ENCODE data around the gene HAND2. TPM values are rescaled to one million over a fixed set of nuclear protein-coding genes. Genes with fewer than 3 reads are reported as not detected.

HAND2 gene
- total RNA-seq, 3 donors from 2014 or later (not counting 1 experiment from before 2014, with no cell fraction given), result not detected

GRCh38 chr4:173518425-173519102 is 11.5 kb downstream of the HAND2 start:
- DNase-seq (no peak), ATAC-seq (no peak)
- Histone ChIP-seq H3K27me3 (ENCODE audit: control insufficient read depth, insufficient read depth, low read length) (peaks cover 71% of the 10 kb centered on the region), H3K4me1 (ENCODE audit: control insufficient read depth, insufficient read depth, low read length) (peaks cover 20% of the 10 kb centered on the region), H3K36me3 (ENCODE audit: control insufficient read depth, insufficient read depth, low read length) (no peaks in the 10 kb centered on the region), H3K4me3 (ENCODE audit: low read length) (no peak overlapping the region), H3K9me3 (ENCODE audit: control insufficient read depth, insufficient read depth, low read length) (peaks cover 13% of the 10 kb centered on the region), H3K27ac (ENCODE audit: low read length) (no peak overlapping the region)
- intact Hi-C loops (cut with micrococcal nuclease), result no loop called here
- Mint-ChIP-seq H3K36me3 (peaks cover 37% of the 10 kb centered on the region), H3K4me3 (no peak overlapping the region), H3K4me1 (peaks cover 0 to 4% of the 10 kb centered on the region in 2 donors), H3K27ac (no peak overlapping the region), H3K9me3 (peaks cover 0 to 2% of the 10 kb centered on the region in 2 donors), H3K27me3 (ENCODE audit: low read depth in 2 of 2) (peaks cover 70 to 88% of the 10 kb centered on the region in 2 donors)
- TF ChIP-seq, protein P1, sequence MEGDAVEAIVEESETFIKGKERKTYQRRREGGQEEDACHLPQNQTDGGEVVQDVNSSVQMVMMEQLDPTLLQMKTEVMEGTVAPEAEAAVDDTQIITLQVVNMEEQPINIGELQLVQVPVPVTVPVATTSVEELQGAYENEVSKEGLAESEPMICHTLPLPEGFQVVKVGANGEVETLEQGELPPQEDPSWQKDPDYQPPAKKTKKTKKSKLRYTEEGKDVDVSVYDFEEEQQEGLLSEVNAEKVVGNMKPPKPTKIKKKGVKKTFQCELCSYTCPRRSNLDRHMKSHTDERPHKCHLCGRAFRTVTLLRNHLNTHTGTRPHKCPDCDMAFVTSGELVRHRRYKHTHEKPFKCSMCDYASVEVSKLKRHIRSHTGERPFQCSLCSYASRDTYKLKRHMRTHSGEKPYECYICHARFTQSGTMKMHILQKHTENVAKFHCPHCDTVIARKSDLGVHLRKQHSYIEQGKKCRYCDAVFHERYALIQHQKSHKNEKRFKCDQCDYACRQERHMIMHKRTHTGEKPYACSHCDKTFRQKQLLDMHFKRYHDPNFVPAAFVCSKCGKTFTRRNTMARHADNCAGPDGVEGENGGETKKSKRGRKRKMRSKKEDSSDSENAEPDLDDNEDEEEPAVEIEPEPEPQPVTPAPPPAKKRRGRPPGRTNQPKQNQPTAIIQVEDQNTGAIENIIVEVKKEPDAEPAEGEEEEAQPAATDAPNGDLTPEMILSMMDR (IDR thresholded peaks at IDR 0.05), result no peak
- WGBS (ENCODE audit: insufficient coverage), result 10% methylated on average over 37 of the region's 42 CpGs

DNA sequence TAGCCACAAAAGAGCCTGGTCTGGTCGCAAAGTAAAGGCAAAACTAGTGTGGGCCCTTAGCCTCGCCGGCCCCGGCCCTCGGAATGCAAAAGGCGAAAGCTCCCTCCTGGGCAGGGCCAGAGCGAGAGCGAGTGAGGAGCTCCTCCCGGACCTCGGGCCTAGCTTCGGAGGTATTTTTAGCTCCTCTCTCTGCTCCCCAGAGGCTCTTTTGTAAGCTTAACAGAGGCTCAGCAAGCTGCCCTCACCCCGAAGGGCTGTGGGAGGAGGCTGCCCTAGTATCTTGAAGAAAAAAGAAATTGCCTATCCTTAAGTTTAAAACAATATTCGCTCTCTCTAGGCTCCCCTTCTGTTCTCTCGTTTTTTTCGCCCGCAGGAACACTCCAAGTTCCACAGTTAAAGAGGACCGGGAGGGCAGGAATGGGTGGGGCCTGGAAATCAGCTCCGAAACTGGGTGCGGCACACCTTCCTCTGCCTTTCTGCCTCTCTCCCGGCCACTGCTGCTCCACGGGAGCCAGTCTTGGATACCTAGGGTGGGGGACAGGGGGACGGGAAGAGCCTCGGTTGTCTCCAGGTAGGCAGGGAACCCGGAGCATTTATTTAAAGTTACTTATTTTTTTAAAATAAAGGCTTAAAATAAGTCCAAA is 12.1 kb downstream of the HAND2 start:
- Mint-ChIP-seq H3K36me3 (peaks cover 34% of the 10 kb centered on the region), H3K4me1 (peaks cover 0 to 4% of the 10 kb centered on the region in 2 donors), H3K27me3 (ENCODE audit: low read depth in 2 of 2) (peaks cover 68 to 88% of the 10 kb centered on the region in 2 donors), H3K4me3 (no peak overlapping the region), H3K9me3 (peaks cover 0 to 2% of the 10 kb centered on the region in 2 donors), H3K27ac (no peak overlapping the region)
- Histone ChIP-seq H3K36me3 (ENCODE audit: control insufficient read depth, insufficient read depth, low read length) (no peaks in the 10 kb centered on the region), H3K27ac (ENCODE audit: low read length) (no peak overlapping the region), H3K9me3 (ENCODE audit: control insufficient read depth, insufficient read depth, low read length) (peaks cover 11% of the 10 kb centered on the region), H3K27me3 (ENCODE audit: control insufficient read depth, insufficient read depth, low read length) (peaks cover 65% of the 10 kb centered on the region), H3K4me1 (ENCODE audit: control insufficient read depth, insufficient read depth, low read length) (peaks cover 20% of the 10 kb centered on the region), H3K4me3 (ENCODE audit: low read length) (no peak overlapping the region)
- DNase-seq (no peak), ATAC-seq (no peak)
- intact Hi-C loops (cut with micrococcal nuclease), result no loop called here
- TF ChIP-seq, protein P1 (IDR thresholded peaks at IDR 0.05), result no peak
- WGBS (ENCODE audit: insufficient coverage), result 10% methylated on average over 20 of the region's 24 CpGs

GRCh38 chr4:173516621-173517524 is 13.2 kb downstream of the HAND2 start:
- WGBS (ENCODE audit: insufficient coverage), result 8% methylated on average over 45 of the region's 48 CpGs
- Mint-ChIP-seq H3K36me3 (peaks cover 34% of the 10 kb centered on the region), H3K27ac (no peak overlapping the region), H3K27me3 (ENCODE audit: low read depth in 2 of 2) (peaks cover 65 to 88% of the 10 kb centered on the region in 2 donors), H3K4me1 (peaks cover 0 to 4% of the 10 kb centered on the region in 2 donors), H3K4me3 (no peak overlapping the region), H3K9me3 (peaks cover 0 to 2% of the 10 kb centered on the region in 2 donors)
- Histone ChIP-seq H3K4me3 (ENCODE audit: low read length) (no peak overlapping the region), H3K9me3 (ENCODE audit: control insufficient read depth, insufficient read depth, low read length) (peaks cover 5% of the 10 kb centered on the region), H3K27ac (ENCODE audit: low read length) (no peak overlapping the region), H3K4me1 (ENCODE audit: control insufficient read depth, insufficient read depth, low read length) (peaks cover 10% of the 10 kb centered on the region), H3K27me3 (ENCODE audit: control insufficient read depth, insufficient read depth, low read length) (peaks cover 61% of the 10 kb centered on the region), H3K36me3 (ENCODE audit: control insufficient read depth, insufficient read depth, low read length) (no peaks in the 10 kb centered on the region)
- TF ChIP-seq, protein P1 (IDR thresholded peaks at IDR 0.05), result no peak
- ATAC-seq (no peak), DNase-seq (no peak)
- intact Hi-C loops (cut with micrococcal nuclease), result no loop called here

All from natural killer cell (primary cell).